HepG2 (cell line): ENCODE data around the gene HNRNPR. TPM values are rescaled to one million over a fixed set of nuclear protein-coding genes. Genes with fewer than 3 reads are reported as not detected.

Experiments
- ARNTL ChIP-seq: sonication (generic); formaldehyde crosslinking; IDR thresholded peaks from 2 replicates; pipeline ENCODE4 v1.4.0; 2020; ENCODE audit warnings: mild to moderate bottlenecking, missing genetic modification reagents
- CHD4 ChIP-seq: fragments of 200-600 bp; sonication (generic); IDR thresholded peaks from 2 replicates; pipeline ENCODE4 v1.7.0; 2017; ENCODE audit warnings: mild to moderate bottlenecking, low read length, borderline replicate concordance
- EHMT2 ChIP-seq: fragments of 200-600 bp; sonication (generic); IDR thresholded peaks from 2 replicates; pipeline ENCODE4 v1.7.0; 2017; ENCODE audit warnings: antibody characterized with exemption, low read depth, low read length, borderline replicate concordance
- ELF4 ChIP-seq: sonication (generic); formaldehyde crosslinking; IDR thresholded peaks from 2 replicates; pipeline ENCODE4 v1.5.0; 2020; ENCODE audit warnings: missing genetic modification reagents, mild to moderate bottlenecking, moderate library complexity, borderline replicate concordance
- FOSL2 ChIP-seq: sonication (generic); formaldehyde crosslinking; IDR thresholded peaks from 2 replicates; pipeline ENCODE4 v1.4.0; 2020; ENCODE audit warnings: missing genetic modification reagents
- GATA4 ChIP-seq: sonication (generic); IDR thresholded peaks from 2 replicates; pipeline ENCODE4 v1.6.1; 2016; ENCODE audit warnings: antibody characterized with exemption, low read depth, borderline replicate concordance
- GPBP1L1 ChIP-seq: sonication (generic); formaldehyde crosslinking; IDR thresholded peaks from 2 replicates; pipeline ENCODE4 v1.5.0; 2020; ENCODE audit warnings: mild to moderate bottlenecking, missing genetic modification reagents
- HDAC1 ChIP-seq: sonication (generic); formaldehyde crosslinking; IDR thresholded peaks from 2 replicates; pipeline ENCODE4 v1.5.1; 2020; ENCODE audit warnings: mild to moderate bottlenecking, missing genetic modification reagents
- HOXA3 ChIP-seq: sonication (generic); formaldehyde crosslinking; IDR thresholded peaks from 2 replicates; pipeline ENCODE4 v1.5.0; 2020; ENCODE audit warnings: missing genetic modification reagents
- NR1H2 ChIP-seq: sonication (generic); formaldehyde crosslinking; IDR thresholded peaks from 2 replicates; pipeline ENCODE4 v1.8.1; 2022; ENCODE audit warnings: low read depth, missing genetic modification reagents, borderline replicate concordance
- RBAK ChIP-seq: sonication (generic); formaldehyde crosslinking; IDR thresholded peaks from 2 replicates; pipeline ENCODE4 v1.5.1; 2020; ENCODE audit warnings: mild to moderate bottlenecking, missing genetic modification reagents
- SNAPC2 ChIP-seq: sonication (generic); formaldehyde crosslinking; IDR thresholded peaks from 2 replicates; pipeline ENCODE4 v1.8.1; 2022; ENCODE audit warnings: mild to moderate bottlenecking, missing genetic modification reagents
- SOX5 ChIP-seq: IDR thresholded peaks from 2 replicates; pipeline ENCODE4 v1.6.1; 2016; ENCODE audit warnings: borderline replicate concordance
- SRY ChIP-seq: sonication (generic); formaldehyde crosslinking; IDR thresholded peaks from 2 replicates; pipeline ENCODE4 v1.8.0; 2022; ENCODE audit warnings: mild to moderate bottlenecking, missing genetic modification reagents
- TAF15 ChIP-seq: fragments of 200-400 bp; formaldehyde crosslinking; IDR thresholded peaks from one replicate; pipeline ENCODE4 v1.6.1; 2018; ENCODE audit warnings: mild to moderate bottlenecking, low read depth, low read length; ENCODE audit not compliant: poor library complexity, severe bottlenecking
- TERF1 ChIP-seq: sonication (generic); formaldehyde crosslinking; IDR thresholded peaks from 2 replicates; pipeline ENCODE4 v1.8.0; 2022; ENCODE audit warnings: mild to moderate bottlenecking, missing genetic modification reagents, moderate library complexity
- THAP11 ChIP-seq: IDR thresholded peaks from 2 replicates; pipeline ENCODE4 v1.6.1; 2016; ENCODE audit warnings: missing biosample characterization, missing genetic modification reagents
- ZFP62 ChIP-seq: sonication (generic); formaldehyde crosslinking; IDR thresholded peaks from 2 replicates; pipeline ENCODE4 v1.4.0; 2020; ENCODE audit warnings: missing genetic modification reagents
- ZFY ChIP-seq: sonication (generic); formaldehyde crosslinking; IDR thresholded peaks from 2 replicates; pipeline ENCODE4 v1.4.0; 2020; ENCODE audit warnings: missing genetic modification reagents
- ZNF232 ChIP-seq: sonication (generic); formaldehyde crosslinking; IDR thresholded peaks from 2 replicates; pipeline ENCODE4 v1.4.0; 2020; ENCODE audit warnings: missing genetic modification reagents, borderline replicate concordance
- ZNF253 ChIP-seq: sonication (generic); formaldehyde crosslinking; IDR thresholded peaks from 2 replicates; pipeline ENCODE4 v1.8.0; 2022; ENCODE audit warnings: mild to moderate bottlenecking, missing genetic modification reagents, borderline replicate concordance
- ZNF276 ChIP-seq: sonication (generic); formaldehyde crosslinking; IDR thresholded peaks from 2 replicates; pipeline ENCODE4 v1.4.0; 2020; ENCODE audit warnings: mild to moderate bottlenecking, low read depth, missing genetic modification reagents
- ZNF441 ChIP-seq: sonication (generic); formaldehyde crosslinking; IDR thresholded peaks from 2 replicates; pipeline ENCODE4 v1.7.0; 2021; ENCODE audit warnings: missing genetic modification reagents, borderline replicate concordance
- ZNF614 ChIP-seq: IDR thresholded peaks from 2 replicates; pipeline ENCODE4 v1.6.1; 2018; ENCODE audit warnings: missing biosample characterization, missing genetic modification reagents, inconsistent platforms, borderline replicate concordance
- ZNF672 ChIP-seq: sonication (generic); formaldehyde crosslinking; IDR thresholded peaks from 2 replicates; pipeline ENCODE4 v1.8.1; 2022; ENCODE audit warnings: missing genetic modification reagents
- ZNF747 ChIP-seq: sonication (generic); formaldehyde crosslinking; IDR thresholded peaks from 2 replicates; pipeline ENCODE4 v1.8.1; 2023; ENCODE audit warnings: missing genetic modification reagents, mild to moderate bottlenecking, borderline replicate concordance
- polyA plus RNA-seq, 8 experiments: library from polyadenylated mRNA; depleted of rRNA in 3 of 8; stranded (reverse) in 7 of 8; unstranded in 1 of 8; fragments of >200 nt; fragmentation: Illumina TruSeq in 4 of 8; extraction: Trizol in 4 of 8; gene quantifications; 2 replicates each; pipeline versions ENCODE4 v1.2.1 to v1.2.3, GENCODE V29; 2011 to 2016; ENCODE audit warnings: low read depth in 4 of 8, missing spikeins in 1 of 8, mixed read lengths in 1 of 8; ENCODE audit not compliant: insufficient read depth in 1 of 8
- total RNA-seq, 5 experiments: library from RNA; depleted of rRNA; stranded (reverse); fragments of >200 nt; fragmentation: Illumina TruSeq; extraction: Trizol; gene quantifications; 2 replicates each; pipeline ENCODE4 v1.2.3, GENCODE V29; 2016; ENCODE audit warnings: low read depth in 1 of 5

Gene HNRNPR
- total and polyA plus RNA-seq, 2 of the 13 experiments (the other 11 are each of a cell fraction or from before 2014, with no cell fraction given) = 133 to 216 TPM

- TF ChIP-seq RBAK (CRISPR knock-in tag) (no peak), TERF1 (0 out of 2 replicates have a peak, but pooled peaks have one; percentile 85), ZNF672 (CRISPR knock-in tag) (no peak), GATA4 (peak; percentile 36; the same call in 1 of the 2 replicates), SRY (CRISPR knock-in tag) (no peak; the same call in 1 of the 2 replicates), CHD4 (peak; percentile 42; the same call in 1 of the 2 replicates), ZNF232 (CRISPR knock-in tag) (peak; percentile 53; the same call in 1 of the 2 replicates), EHMT2 (no peak), ZNF253 (CRISPR knock-in tag) (0 out of 2 replicates have a peak, but pooled peaks have one; percentile 70), SNAPC2 (CRISPR knock-in tag) (peak; percentile 32; the same call in 1 of the 2 replicates), TAF15 (peak; percentile 97), ZFY (CRISPR knock-in tag) (peak; percentile 93), NR1H2 (CRISPR knock-in tag) (no peak), ZNF747 (CRISPR knock-in tag) (no peak), HDAC1 (CRISPR knock-in tag) (peak; percentile 83), GPBP1L1 (CRISPR knock-in tag) (no peak), THAP11 (CRISPR knock-in tag) (peak; percentile 97), SOX5 (CRISPR knock-in tag) (no peak; the same call in 1 of the 2 replicates), HOXA3 (CRISPR knock-in tag) (peak; percentile 69; the same call in 1 of the 2 replicates), ZNF276 (0 out of 2 replicates have a peak, but pooled peaks have one; percentile 12), ZFP62 (CRISPR knock-in tag) (no peak), ARNTL (CRISPR knock-in tag) (no peak; the same call in 1 of the 2 replicates), ELF4 (CRISPR knock-in tag) (no peak; the same call in none of the 2 replicates), ZNF441 (CRISPR knock-in tag) (no peak; the same call in 1 of the 2 replicates), FOSL2 (peak; percentile 6; the same call in 1 of the 2 replicates), ZNF614 (CRISPR knock-in tag) (peak; percentile 43; the same call in 1 of the 2 replicates)
Observed at GRCh38 chr1:23368562-23369334, 24.7 kb upstream of the HNRNPR start (continued).
